Body of pancreas (tissue), 4 donors: ENCODE data around the gene TESK1. TPM values are rescaled to one million over a fixed set of nuclear protein-coding genes. Genes with fewer than 3 reads are reported as not detected.

ENCODE experiments used
- ATAC-seq: fragments of 150-250 bp; one replicate; pipeline ENCODE4 v1.9.1; 2016
- DNase-seq, 4 donors: peaks; one replicate each; pipeline ENCODE4 v3.0.0-alpha.2; 2019
- H3K27ac ChIP-seq, 4 donors: fragments of 200-600 bp; sonication (generic); 1 replicate in 3 of 4; 2 replicates in 1 of 4; pipeline versions ENCODE4 v1.5.1 to v1.6.1; 2016 to 2019; ENCODE audit warnings: mild to moderate bottlenecking in 1 of 4, mixed read lengths in 1 of 4, moderate library complexity in 1 of 4
- H3K27me3 ChIP-seq, 2 donors: fragments of 200-600 bp; sonication (generic); one replicate each; pipeline ENCODE4 v1.6.0; 2016; ENCODE audit warnings: mild to moderate bottlenecking in 1 of 2
- H3K36me3 ChIP-seq, 2 donors: fragments of 200-600 bp; sonication (generic); replicated peaks in 1 of 2; 2 replicates each; pipeline ENCODE4 v1.5.1; 2016; ENCODE audit warnings: low read depth in 2 of 2; ENCODE audit not compliant: insufficient read depth in 1 of 2
- H3K4me1 ChIP-seq: fragments of 200-600 bp; sonication (generic); one replicate; pipeline ENCODE4 v1.6.0; 2016
- H3K4me3 ChIP-seq, 2 donors: fragments of 200-600 bp; sonication (generic); 1 replicate in 1 of 2; 2 replicates in 1 of 2; pipeline ENCODE4 v1.5.1; 2016 to 2019
- H3K9me3 ChIP-seq, 3 donors: fragments of 200-600 bp; sonication (generic); 1 replicate in 2 of 3; 2 replicates in 1 of 3; pipeline ENCODE4 v1.5.1; 2016
- CTCF ChIP-seq, 7 experiments: fragments of 450-650 bp in 4 of 7; fragments of 200-600 bp in 3 of 7; sonication (generic) in 3 of 7; IDR thresholded peaks; one replicate each; pipeline ENCODE4 v1.5.1; 2016 to 2019; ENCODE audit warnings: antibody characterized with exemption in 7 of 7
- POLR2A ChIP-seq, 3 donors: fragments of 450-650 bp; IDR thresholded peaks; one replicate each; pipeline ENCODE4 v1.6.1; 2016; ENCODE audit warnings: antibody characterized with exemption in 3 of 3, mild to moderate bottlenecking in 2 of 3
- WGBS, 2 donors: methylation state at CpG; one replicate each; pipeline ENCODE4 v1.1.5; 2017; 5-methylcytosine and 5-hydroxymethylcytosine counted together
- intact Hi-C: fragments of 100-400 bp; cut with DNase I; formaldehyde crosslinking; loops from one replicate; pipeline ENCODE4 v1.15.1; 2023
- total RNA-seq, 2 donors: library from RNA; depleted of rRNA; stranded (reverse); fragments of >200 nt; gene quantifications; one replicate each; pipeline ENCODE4 v1.1.0, GENCODE V29; 2016

The TESK1 gene
- total RNA-seq, 2 donors from 2014 or later: 13.0 to 20.1 TPM

- Histone ChIP-seq H3K36me3 (no peaks in the 10 kb centered on the region), H3K27me3 (no peaks in the 10 kb centered on the region), H3K27ac (peak overlapping the region in 3 of 4 donors; percentile 17 to 56 (median 45)), H3K4me3 (no peak overlapping the region), H3K4me1 (peaks cover 15% of the 10 kb centered on the region), H3K9me3 (no peaks in the 10 kb centered on the region)
- DNase-seq: peak in 1 of 4 donors; percentile 12
- intact Hi-C loops: loop anchor here (5.0 kb wide), 1 partner anchor 80 kb away; the partner anchor contains the start of genes CREB3 and TLN1
- 66 to 77% methylated on average over 4 to 7 of the region's 7 CpGs for WGBS, 2 donors
- TF ChIP-seq CTCF (IDR thresholded peaks at IDR 0.05): no peak
- TF ChIP-seq POLR2A (IDR thresholded peaks at IDR 0.05): no peak
- ATAC-seq: peak; percentile 17
Observed at GRCh38 chr9:35651956-35652828, 47.1 kb downstream of the TESK1 start.

- H3K4me1 ChIP-seq: peaks cover 17% of the 10 kb centered on the region
- no peaks in the 10 kb centered on the region for H3K36me3 ChIP-seq
- no peaks in the 10 kb centered on the region for H3K9me3 ChIP-seq
- H3K4me3 ChIP-seq: no peak overlapping the region
- no peak for TF ChIP-seq CTCF (IDR thresholded peaks at IDR 0.05)
- no peak for TF ChIP-seq POLR2A (IDR thresholded peaks at IDR 0.05)
- 84 to 89% methylated on average over 8 of the region's 8 CpGs for WGBS, 2 donors
- DNase-seq: peak in 1 of 4 donors; percentile 11
- H3K27me3 ChIP-seq: no peaks in the 10 kb centered on the region
- no peak for ATAC-seq
- intact Hi-C loops: loop anchor here (5.0 kb wide), 1 partner anchor 79 kb away; the partner anchor contains the start of genes CREB3 and TLN1
- peak overlapping the region in 1 of 4 donors; percentile 56 for H3K27ac ChIP-seq
Observed at GRCh38 chr9:35652829-35653209, 47.8 kb downstream of the TESK1 start.

GRCh38 chr9:35653611-35654010, 48.5 kb downstream of the TESK1 start:
- WGBS, 2 donors: 92 to 100% methylated on average over 1 to 2 of the region's 2 CpGs
- DNase-seq: no peak
- intact Hi-C loops: loop anchor here (5.0 kb wide), 1 partner anchor 79 kb away; the partner anchor contains the start of genes CREB3 and TLN1
- H3K4me3 ChIP-seq: no peak overlapping the region
- TF ChIP-seq POLR2A (IDR thresholded peaks at IDR 0.05) (no peak), CTCF (IDR thresholded peaks at IDR 0.05) (no peak)
- H3K27ac ChIP-seq: no peak overlapping the region
- no peaks in the 10 kb centered on the region for H3K27me3 ChIP-seq
- no peaks in the 10 kb centered on the region for H3K9me3 ChIP-seq
- no peaks in the 10 kb centered on the region for H3K36me3 ChIP-seq
- peaks cover 17% of the 10 kb centered on the region for H3K4me1 ChIP-seq
- no peak for ATAC-seq

- DNase-seq: no peak
- Histone ChIP-seq H3K27ac (no peak overlapping the region), H3K4me1 (peaks cover 42% of the 10 kb centered on the region), H3K4me3 (no peak overlapping the region), H3K27me3 (no peaks in the 10 kb centered on the region), H3K9me3 (no peaks in the 10 kb centered on the region), H3K36me3 (no peaks in the 10 kb centered on the region)
- intact Hi-C loops: no loop called here
- no peak for ATAC-seq
- WGBS, 2 donors: 83 to 88% methylated on average over 12 to 17 of the region's 17 CpGs
- no peak for TF ChIP-seq CTCF (IDR thresholded peaks at IDR 0.05)
- TF ChIP-seq POLR2A (IDR thresholded peaks at IDR 0.05): no peak
Observed at GRCh38 chr9:35656348-35656747, 51.3 kb downstream of the TESK1 start.
